ENCODE results near the gene ITGAV. TPM values are rescaled to one million over a fixed set of nuclear protein-coding genes. Genes with fewer than 3 reads are reported as not detected.

ITGAV gene
- total RNA-seq, 1 donor from 2014 or later: 251 TPM

DNA sequence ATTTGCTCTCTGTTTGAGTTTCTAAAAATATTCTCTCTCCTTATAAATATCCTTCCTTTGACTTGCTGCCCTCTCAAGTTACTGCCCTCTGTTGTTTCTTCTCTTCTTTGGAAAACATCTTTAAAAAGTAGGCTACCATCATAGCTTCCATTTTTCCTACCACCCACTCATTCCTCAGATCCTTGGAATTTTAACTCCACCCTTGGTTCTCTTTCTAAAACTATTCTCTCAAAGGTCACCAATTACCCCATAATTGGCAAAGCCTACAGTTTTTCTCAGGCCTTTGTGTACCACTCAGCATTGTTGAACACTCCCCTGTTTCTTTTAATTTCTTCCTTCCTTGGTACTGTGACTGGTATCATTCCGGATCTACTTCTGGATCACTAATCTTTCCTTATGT, 43.0 kb upstream of the ITGAV start:
- no peak overlapping the region for H3K4me3 ChIP-seq (ENCODE audit: low read depth, low read length)
- no peak for DNase-seq (ENCODE audit: low read depth)
- H3K36me3 ChIP-seq (ENCODE audit: control insufficient read depth, insufficient read depth, low read length): no peaks in the 10 kb centered on the region
- no peaks in the 10 kb centered on the region for H3K27me3 ChIP-seq (ENCODE audit: control insufficient read depth, insufficient read depth, low read length)
- TF ChIP-seq, protein P1, sequence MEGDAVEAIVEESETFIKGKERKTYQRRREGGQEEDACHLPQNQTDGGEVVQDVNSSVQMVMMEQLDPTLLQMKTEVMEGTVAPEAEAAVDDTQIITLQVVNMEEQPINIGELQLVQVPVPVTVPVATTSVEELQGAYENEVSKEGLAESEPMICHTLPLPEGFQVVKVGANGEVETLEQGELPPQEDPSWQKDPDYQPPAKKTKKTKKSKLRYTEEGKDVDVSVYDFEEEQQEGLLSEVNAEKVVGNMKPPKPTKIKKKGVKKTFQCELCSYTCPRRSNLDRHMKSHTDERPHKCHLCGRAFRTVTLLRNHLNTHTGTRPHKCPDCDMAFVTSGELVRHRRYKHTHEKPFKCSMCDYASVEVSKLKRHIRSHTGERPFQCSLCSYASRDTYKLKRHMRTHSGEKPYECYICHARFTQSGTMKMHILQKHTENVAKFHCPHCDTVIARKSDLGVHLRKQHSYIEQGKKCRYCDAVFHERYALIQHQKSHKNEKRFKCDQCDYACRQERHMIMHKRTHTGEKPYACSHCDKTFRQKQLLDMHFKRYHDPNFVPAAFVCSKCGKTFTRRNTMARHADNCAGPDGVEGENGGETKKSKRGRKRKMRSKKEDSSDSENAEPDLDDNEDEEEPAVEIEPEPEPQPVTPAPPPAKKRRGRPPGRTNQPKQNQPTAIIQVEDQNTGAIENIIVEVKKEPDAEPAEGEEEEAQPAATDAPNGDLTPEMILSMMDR (IDR thresholded peaks at IDR 0.05; ENCODE audit: insufficient read depth, low read length, poor library complexity, severe bottlenecking): no peak

DNA sequence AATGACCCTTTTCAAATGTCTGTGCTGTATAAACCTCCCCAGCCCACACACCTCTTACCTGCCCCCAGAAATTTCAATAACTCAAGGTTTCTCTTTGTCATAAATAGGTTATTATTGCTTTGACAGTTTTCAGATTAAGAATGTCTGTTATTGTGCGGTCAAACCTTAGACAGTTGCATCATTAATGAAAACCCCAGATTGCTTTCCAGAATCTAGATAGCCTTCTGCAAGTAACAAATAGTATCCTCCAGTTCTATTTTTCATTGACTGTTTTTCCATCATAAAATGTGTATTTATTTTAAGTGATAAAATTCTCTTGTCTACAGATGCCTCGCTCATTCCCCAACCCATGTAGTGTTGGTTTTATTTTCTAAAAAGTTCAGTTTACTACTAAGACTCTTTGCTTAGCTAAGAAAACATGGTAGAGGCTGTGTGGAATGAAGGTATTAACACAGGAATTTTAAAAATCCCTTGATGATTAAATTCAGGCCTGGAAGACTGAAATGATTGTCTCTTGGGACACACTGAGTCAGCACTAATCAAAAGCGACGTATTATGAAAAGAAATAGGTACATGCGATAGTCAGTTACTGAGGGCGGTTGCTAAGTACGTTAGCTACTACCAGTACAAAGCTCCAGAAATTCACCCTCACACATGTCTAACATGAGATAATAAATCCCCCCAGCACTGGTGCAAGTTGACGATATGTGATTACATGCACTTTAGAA, 38.4 kb upstream of the ITGAV start:
- DNase-seq (ENCODE audit: low read depth): no peak
- Histone ChIP-seq H3K4me3 (ENCODE audit: low read depth, low read length) (no peak overlapping the region), H3K36me3 (ENCODE audit: control insufficient read depth, insufficient read depth, low read length) (no peaks in the 10 kb centered on the region), H3K27me3 (ENCODE audit: control insufficient read depth, insufficient read depth, low read length) (no peaks in the 10 kb centered on the region)
- TF ChIP-seq, protein P1 (IDR thresholded peaks at IDR 0.05; ENCODE audit: insufficient read depth, low read length, poor library complexity, severe bottlenecking): no peak

DNA sequence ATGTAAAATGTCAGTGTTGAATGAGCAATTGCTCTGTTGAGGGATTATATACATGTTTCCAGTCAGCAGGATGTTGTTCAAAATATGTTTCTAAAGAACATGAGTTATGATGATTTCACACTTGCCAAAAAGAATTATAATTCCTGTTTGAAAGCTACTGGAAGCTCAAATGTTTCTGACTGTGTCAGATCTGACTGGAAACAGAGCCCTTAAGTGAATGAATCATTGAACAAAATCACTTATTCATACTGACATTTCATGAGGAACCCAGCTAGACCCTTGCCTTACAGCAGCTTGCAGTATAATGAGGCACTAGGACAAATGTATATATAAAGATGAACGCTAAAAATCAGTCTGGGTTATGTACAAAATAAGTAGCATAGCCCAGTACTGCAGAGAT, 35.4 kb upstream of the ITGAV start:
- Histone ChIP-seq H3K27me3 (ENCODE audit: control insufficient read depth, insufficient read depth, low read length) (no peaks in the 10 kb centered on the region), H3K4me3 (ENCODE audit: low read depth, low read length) (no peak overlapping the region), H3K36me3 (ENCODE audit: control insufficient read depth, insufficient read depth, low read length) (no peaks in the 10 kb centered on the region)
- TF ChIP-seq, protein P1 (IDR thresholded peaks at IDR 0.05; ENCODE audit: insufficient read depth, low read length, poor library complexity, severe bottlenecking): no peak
- DNase-seq (ENCODE audit: low read depth): no peak

DNA sequence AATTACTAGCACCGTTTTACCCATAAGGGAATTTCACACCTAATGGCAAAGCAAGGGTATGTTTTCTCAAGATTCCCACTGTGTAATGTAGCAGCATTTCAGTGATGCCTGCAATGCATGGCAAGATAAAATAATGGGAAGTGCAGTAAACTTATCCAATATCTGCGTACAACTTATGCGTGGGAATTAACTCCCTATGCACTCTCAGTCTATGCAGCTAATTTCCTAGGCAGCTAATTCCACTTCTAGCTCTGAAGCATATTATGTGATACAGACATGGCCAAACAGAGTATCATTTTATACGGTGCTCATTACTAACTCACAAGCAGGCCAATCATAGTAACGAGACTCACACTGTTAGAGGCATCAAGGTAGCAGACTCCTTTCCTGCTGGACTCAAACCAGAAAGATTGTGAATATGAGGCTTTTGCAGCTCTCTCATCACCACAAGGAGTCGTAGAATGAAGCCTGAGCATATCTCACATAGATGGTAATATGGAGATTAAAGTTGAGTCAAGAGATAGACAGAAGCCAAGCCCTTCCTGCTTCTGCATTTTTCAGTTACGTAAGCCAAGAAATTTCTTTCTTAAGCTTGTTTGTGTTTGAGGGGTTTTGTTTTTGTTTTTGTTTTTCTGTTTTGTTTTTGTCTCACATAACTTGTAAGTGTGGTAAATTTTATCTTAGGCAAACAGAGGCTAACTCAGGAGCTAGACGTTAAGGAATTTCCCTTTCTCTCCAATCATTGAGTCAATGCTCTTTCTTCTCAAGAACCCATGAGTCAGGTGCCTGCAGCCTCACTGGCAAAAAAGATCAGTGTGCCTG, 34.8 kb upstream of the ITGAV start:
- TF ChIP-seq, protein P1 (IDR thresholded peaks at IDR 0.05; ENCODE audit: insufficient read depth, low read length, poor library complexity, severe bottlenecking): no peak
- Histone ChIP-seq H3K4me3 (ENCODE audit: low read depth, low read length) (no peak overlapping the region), H3K27me3 (ENCODE audit: control insufficient read depth, insufficient read depth, low read length) (no peaks in the 10 kb centered on the region), H3K36me3 (ENCODE audit: control insufficient read depth, insufficient read depth, low read length) (no peaks in the 10 kb centered on the region)
- no peak for DNase-seq (ENCODE audit: low read depth)

DNA sequence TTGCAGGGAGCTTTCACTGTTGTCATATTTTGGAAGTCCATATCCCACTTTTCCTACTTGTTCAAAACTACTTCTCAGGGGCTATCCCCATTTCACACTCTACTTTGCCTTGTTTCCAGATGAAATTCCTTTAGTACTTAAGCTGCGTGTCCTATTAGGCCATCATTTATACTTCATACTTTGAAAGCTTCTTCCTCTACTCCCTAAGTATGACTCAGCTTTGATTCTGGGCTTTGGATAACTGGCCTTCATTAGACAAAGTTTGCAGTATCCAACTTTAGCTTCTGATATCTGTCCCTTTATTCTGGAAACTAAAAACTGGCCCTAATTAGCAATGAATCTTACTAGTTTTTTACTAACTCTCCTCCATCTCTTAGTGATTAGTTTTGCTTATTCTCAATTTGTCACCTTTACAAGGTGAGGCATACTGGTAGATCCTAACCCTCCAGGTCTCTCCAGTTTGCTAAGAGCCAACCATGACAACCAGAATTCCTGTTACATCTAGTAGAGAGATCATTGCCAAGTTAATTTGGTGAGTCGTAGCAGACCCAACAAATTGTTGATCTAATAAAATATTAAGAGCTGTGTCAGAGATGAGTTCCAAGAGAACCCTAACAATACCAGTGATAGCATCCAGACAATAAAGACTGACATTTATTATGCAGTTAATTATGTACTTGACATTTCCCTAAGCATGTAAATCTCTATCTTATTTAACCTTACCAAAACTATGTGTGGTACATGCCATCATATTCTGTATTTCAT, 31.2 kb upstream of the ITGAV start:
- Histone ChIP-seq H3K27me3 (ENCODE audit: control insufficient read depth, insufficient read depth, low read length) (no peaks in the 10 kb centered on the region), H3K4me3 (ENCODE audit: low read depth, low read length) (no peak overlapping the region), H3K36me3 (ENCODE audit: control insufficient read depth, insufficient read depth, low read length) (no peaks in the 10 kb centered on the region)
- TF ChIP-seq, protein P1 (IDR thresholded peaks at IDR 0.05; ENCODE audit: insufficient read depth, low read length, poor library complexity, severe bottlenecking): no peak
- no peak for DNase-seq (ENCODE audit: low read depth)
